Left lung (tissue), 10 donors: ENCODE data around the gene EEF2K. TPM values are rescaled to one million over a fixed set of nuclear protein-coding genes. Genes with fewer than 3 reads are reported as not detected.
A peak's percentile ranks its signal among the peaks of the same experiment; 100 is the strongest.

ENCODE experiments used
- ATAC-seq: fragments of 200-7000 bp; cut with Tn5 transposase; one replicate; pipeline ENCODE4 v1.9.1; 2020; ENCODE audit warnings: moderate library complexity
- DNase-seq, 4 donors: peaks; one replicate each; pipeline ENCODE4 v3.0.0-alpha.2; 2013 to 2020
- H3K27ac ChIP-seq, 2 donors: fragments of 200-600 bp; sonication (generic) in 1 of 2; one replicate each; pipeline versions ENCODE4 v1.5.0 to v1.8.0; 2020 to 2021
- H3K27me3 ChIP-seq, 2 donors: fragments of 200-600 bp; sonication (generic) in 1 of 2; one replicate each; pipeline versions ENCODE4 v1.5.0 to v1.8.0; 2020 to 2021
- H3K36me3 ChIP-seq, 2 donors: fragments of 200-600 bp; sonication (generic) in 1 of 2; one replicate each; pipeline versions ENCODE4 v1.5.0 to v1.8.0; 2020 to 2021
- H3K4me1 ChIP-seq, 2 donors: fragments of 200-600 bp; one replicate each; pipeline ENCODE4 v1.8.0; 2021
- H3K4me3 ChIP-seq, 2 donors: fragments of 200-600 bp; sonication (generic) in 1 of 2; one replicate each; pipeline versions ENCODE4 v1.5.0 to v1.8.0; 2020 to 2021; ENCODE audit warnings: mild to moderate bottlenecking in 1 of 2
- H3K9me3 ChIP-seq, 2 donors: fragments of 200-600 bp; sonication (generic) in 1 of 2; one replicate each; pipeline versions ENCODE4 v1.5.0 to v1.8.0; 2020 to 2021
- CTCF ChIP-seq, 2 donors: fragments of 200-600 bp; sonication (generic) in 1 of 2; IDR thresholded peaks; one replicate each; pipeline versions ENCODE4 v1.5.0 to v1.8.0; 2021; ENCODE audit warnings: antibody characterized with exemption in 2 of 2
- intact Hi-C, 2 donors: fragments of 100-400 bp; cut with DNase I; formaldehyde crosslinking; loops; one replicate each; pipeline versions ENCODE4 v1.11.2 to v1.14.2; 2022
- polyA plus RNA-seq, 6 donors: library from polyadenylated mRNA; unstranded; fragments of 120-200 nt; gene quantifications; one replicate each; pipeline ENCODE4 v1.2.1, GENCODE V29; 2013; ENCODE audit not compliant: insufficient read length in 6 of 6
- total RNA-seq, 2 donors: library from RNA; stranded (reverse); fragmentation: NEBNext Ultra II Directional; extraction: Animal tissue kit (Norgen Biotek cat#: 25700); gene quantifications; one replicate each; pipeline ENCODE4 v1.2.1, GENCODE V29; 2021
- donor health status: DM: no; HTN: yes; CAD: no.
- donor health status: DM: no; HTN: no; CAD: no.

The EEF2K gene
- total and polyA plus RNA-seq, 8 donors, result 21.2 to 32.8 (median 23.7) TPM

- no peak for DNase-seq
- no peaks in the 10 kb centered on the region for H3K27me3 ChIP-seq
- H3K36me3 ChIP-seq, result peaks cover 0 to 4% of the 10 kb centered on the region in 2 donors
- ATAC-seq, result peak; percentile 10
- no peak overlapping the region for H3K4me3 ChIP-seq
- H3K27ac ChIP-seq, result peak overlapping the region in 1 of 2 donors; percentile 21
- H3K9me3 ChIP-seq, result no peaks in the 10 kb centered on the region
- H3K4me1 ChIP-seq, result peaks cover 0 to 19% of the 10 kb centered on the region in 2 donors
- intact Hi-C loops, result no loop called here
- no peak for TF ChIP-seq CTCF (IDR thresholded peaks at IDR 0.05)
Observed at GRCh38 chr16:22220714-22221113, 14.6 kb downstream of the EEF2K start.

GRCh38 chr16:22222006-22222405, 15.9 kb downstream of the EEF2K start:
- DNase-seq (no peak), ATAC-seq (no peak)
- Histone ChIP-seq H3K27me3 (no peaks in the 10 kb centered on the region), H3K4me3 (no peak overlapping the region), H3K9me3 (no peaks in the 10 kb centered on the region), H3K27ac (no peak overlapping the region), H3K4me1 (peaks cover 0 to 13% of the 10 kb centered on the region in 2 donors), H3K36me3 (peaks cover 0 to 11% of the 10 kb centered on the region in 2 donors)
- TF ChIP-seq CTCF (IDR thresholded peaks at IDR 0.05), result no peak
- intact Hi-C loops, result no loop called here

GRCh38 chr16:22222998-22223397, 16.9 kb downstream of the EEF2K start:
- H3K9me3 ChIP-seq, result no peaks in the 10 kb centered on the region
- H3K4me1 ChIP-seq, result peaks cover 0 to 13% of the 10 kb centered on the region in 2 donors
- DNase-seq (no peak), ATAC-seq (no peak)
- intact Hi-C loops, result no loop called here
- no peak for TF ChIP-seq CTCF (IDR thresholded peaks at IDR 0.05)
- no peaks in the 10 kb centered on the region for H3K27me3 ChIP-seq
- H3K27ac ChIP-seq, result no peak overlapping the region
- peaks cover 0 to 21% of the 10 kb centered on the region in 2 donors for H3K36me3 ChIP-seq
- no peak overlapping the region for H3K4me3 ChIP-seq

GRCh38 chr16:22225060-22225459, 19.0 kb downstream of the EEF2K start:
- DNase-seq (no peak), ATAC-seq (no peak)
- no peak for TF ChIP-seq CTCF (IDR thresholded peaks at IDR 0.05)
- no peak overlapping the region for H3K27ac ChIP-seq
- no peak overlapping the region for H3K4me3 ChIP-seq
- H3K27me3 ChIP-seq, result no peaks in the 10 kb centered on the region
- H3K36me3 ChIP-seq, result peaks cover 0 to 42% of the 10 kb centered on the region in 2 donors
- peaks cover 0 to 10% of the 10 kb centered on the region in 2 donors for H3K4me1 ChIP-seq
- intact Hi-C loops, result no loop called here
- no peaks in the 10 kb centered on the region for H3K9me3 ChIP-seq

- peaks cover 0 to 67% of the 10 kb centered on the region in 2 donors for H3K36me3 ChIP-seq
- H3K9me3 ChIP-seq, result no peaks in the 10 kb centered on the region
- no peak for TF ChIP-seq CTCF (IDR thresholded peaks at IDR 0.05)
- no peak overlapping the region for H3K27ac ChIP-seq
- no peaks in the 10 kb centered on the region for H3K27me3 ChIP-seq
- H3K4me1 ChIP-seq, result no peaks in the 10 kb centered on the region
- intact Hi-C loops, result no loop called here
- ATAC-seq, result no peak
- DNase-seq, result no peak
- no peak overlapping the region for H3K4me3 ChIP-seq
Observed at GRCh38 chr16:22229889-22230288, 23.8 kb downstream of the EEF2K start.
